NCI-H446 (cell line): ENCODE measurements around the gene CHRD.
A peak's percentile ranks its signal among the peaks of the same experiment; 100 is the strongest.

Source experiments
- DNase-seq, 2 experiments: peaks; one replicate each; lab custom pipeline; 2025; lab: John Stamatoyannopoulos, UW

CHRD gene

DNA sequence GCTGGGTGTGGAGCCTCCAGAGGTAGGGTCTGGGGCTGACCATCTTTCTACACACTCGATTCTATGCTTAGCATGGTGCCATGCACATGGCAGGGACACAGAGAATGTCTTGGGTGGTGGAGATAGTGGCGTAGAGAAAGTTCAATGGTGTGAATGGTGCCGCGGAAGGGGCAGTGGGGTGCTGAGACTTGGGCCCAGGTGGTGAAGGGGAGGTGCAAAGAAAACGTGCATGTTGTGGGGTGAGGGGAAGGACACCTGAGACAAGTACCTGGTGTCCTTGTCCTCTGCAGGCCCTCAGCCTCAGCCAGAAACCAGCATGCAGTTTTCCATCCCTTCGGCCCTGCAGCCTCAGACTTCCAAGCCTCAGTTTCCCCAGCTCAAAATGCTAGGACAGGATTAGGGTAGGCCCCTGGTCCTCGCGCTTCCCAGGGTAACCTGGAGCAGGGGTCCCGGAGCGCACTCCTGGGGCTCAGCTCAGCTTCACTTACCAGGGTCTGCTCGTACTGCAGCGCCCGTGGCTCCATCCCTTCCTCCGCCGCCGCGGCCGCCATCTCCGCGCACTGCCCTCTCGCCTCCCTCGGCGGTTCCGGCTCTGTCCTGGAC is 18.8 kb upstream of the CHRD start:
- DNase-seq, result no peak

DNA sequence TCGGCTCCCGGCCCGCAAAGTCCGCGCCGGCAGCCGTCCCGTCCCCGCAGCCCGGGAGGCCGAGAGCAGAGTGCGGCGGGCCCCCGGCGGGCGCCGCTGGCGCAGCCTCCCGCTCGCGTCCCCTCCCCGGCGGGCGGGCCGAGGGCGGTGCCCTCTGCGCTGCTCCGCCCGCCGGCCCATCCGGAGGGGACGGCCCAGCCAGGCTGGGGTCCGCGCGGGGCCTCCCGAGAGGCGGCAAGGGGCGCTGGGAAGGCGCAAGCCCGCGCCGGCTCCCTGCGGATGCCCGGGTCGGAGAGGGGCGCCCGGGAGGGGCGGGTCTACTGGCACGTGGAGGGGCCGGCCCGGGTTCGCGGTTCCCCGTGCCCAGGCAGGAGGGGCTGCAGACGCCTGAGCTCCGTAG is 18.3 kb upstream of the CHRD start, which contains the start of the genes CLCN2 and POLR2H:
CLCN2 (minus strand) TSS at position 74 of the 400 bp plus-strand sequence. CDS start 126 bp downstream, outside the sequence.
POLR2H (plus strand) TSS at position 179 of the 400 bp plus-strand sequence. CDS start 1,783 bp downstream, outside the sequence.
- DNase-seq, result peak in 1 of 2 experiments; percentile 87

DNA sequence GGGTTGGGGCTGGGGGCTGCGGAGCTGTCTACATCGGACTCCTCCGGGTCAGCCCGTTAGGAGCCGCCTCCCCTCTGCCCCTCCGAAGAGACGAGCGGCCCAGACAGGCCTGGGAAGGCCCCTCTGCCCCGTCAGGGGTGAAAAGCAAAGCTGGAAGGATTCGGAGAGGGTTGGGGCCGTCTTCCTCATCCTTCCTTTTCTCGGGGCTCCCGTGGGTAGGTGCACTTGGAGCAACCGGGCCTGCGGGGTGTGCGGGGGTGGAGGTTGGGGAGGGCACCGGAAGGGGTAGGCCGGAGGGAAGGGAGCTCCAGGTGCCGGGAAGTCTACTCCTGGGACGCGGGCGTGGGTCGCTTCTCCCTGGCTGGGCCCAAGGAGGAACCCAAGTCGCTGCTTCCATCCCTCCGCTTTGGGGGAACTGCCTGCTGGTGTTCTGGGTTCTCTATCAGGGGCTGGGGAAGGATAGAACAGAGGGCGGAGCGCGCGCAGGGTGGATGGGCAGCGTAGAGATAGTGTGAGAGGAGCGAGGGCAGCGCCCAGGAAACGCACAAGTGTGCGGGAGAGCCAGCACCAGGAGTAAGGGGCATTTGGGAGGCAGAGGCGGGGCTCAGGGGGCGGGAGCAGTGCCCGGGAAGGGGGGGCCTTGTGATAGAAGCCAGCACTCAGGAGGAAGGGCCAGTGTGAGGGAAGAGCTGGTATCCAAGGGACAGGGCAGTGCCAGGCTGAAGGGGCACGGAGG is 17.8 kb upstream of the CHRD start:
- peak; percentile 54 to 79 for DNase-seq

DNA sequence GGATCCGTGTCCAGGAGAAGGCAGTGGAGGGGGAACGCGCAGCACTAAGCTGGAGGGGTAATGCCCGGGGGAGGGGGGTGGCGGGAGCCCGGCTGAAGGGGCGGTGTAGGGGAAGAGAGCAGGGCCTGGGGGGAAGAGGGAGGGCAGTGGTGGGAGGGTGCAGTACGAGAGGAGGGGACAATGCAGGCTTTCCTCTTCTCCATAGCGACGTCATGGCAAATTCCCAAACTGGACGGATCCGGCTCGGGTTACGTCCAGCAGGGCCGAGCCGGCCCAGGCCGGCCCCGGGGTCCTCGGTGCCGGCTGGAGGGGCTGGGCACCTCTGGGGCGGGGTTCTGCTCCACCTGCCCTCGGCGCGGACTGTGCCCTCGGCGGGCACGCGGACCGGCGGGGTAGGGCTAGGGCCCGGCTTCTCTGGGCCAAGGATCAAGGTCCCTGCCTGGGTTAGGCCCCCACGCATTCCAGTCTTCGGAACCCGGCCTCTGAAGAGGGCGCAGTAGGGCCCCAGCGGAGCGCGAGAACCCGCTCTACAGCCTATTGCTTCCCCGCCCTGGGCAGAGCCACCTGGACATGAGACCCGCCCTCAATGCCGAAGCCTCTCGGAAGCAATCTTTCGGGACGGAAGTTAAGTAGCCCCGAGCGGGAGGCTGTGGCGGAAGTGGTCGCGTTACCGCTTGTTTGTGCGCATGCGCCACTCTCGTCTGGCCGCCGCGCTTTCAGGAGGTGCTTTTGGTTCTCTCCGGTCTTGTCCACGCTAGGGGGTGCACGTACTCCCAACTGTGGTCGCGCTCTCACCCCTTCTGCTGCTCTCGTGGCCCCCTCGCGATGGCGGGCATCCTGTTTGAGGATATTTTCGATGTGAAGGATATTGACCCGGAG is 16.9 kb upstream of the CHRD start:
- peak; percentile 97 to 99 for DNase-seq

DNA sequence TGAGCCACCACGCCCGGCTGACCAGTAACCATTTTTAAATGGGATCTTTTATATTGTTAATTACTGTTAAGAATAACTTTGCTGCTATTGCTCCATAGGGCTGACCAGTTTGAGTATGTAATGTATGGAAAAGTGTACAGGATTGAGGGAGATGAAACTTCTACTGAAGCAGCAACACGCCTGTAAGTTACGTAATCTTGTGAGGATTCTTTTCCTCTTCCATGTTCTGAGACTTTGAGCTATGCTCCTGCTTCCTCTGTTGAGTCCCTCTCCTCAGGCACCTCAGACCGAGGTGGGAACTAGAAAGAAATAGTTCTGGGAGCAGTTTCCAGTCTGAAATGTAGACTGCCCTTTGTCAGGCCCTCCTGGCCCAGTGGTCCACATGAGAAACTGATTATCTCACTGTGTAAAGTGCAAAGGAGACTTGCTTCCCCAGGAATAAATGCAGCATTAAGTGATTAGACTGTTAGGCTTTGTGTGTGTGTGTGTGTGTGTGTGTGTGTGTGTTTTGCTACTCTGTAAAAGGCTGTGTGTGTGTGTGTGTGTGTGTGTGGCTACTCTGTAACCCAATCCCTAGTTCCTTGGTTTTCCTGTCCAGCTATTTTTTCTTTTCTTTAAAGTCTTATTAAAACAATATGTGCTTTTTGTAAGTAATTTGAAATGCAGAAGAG is 13.1 kb upstream of the CHRD start:
- DNase-seq, result no peak

DNA sequence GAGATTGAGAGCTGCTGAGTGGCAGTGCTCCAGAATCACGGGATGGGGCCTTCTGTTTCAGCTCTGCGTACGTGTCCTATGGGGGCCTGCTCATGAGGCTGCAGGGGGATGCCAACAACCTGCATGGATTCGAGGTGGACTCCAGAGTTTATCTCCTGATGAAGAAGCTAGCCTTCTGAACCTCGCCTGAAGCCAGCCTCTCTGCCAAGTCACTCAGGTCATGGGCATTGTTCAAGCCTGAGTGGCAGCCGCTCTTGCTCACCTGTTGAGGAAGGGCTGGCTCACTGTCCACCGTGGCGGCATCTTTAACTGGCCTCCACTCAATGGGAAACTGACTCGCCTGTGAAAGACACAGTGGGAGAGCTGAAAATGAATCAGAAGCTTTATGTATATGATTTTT is 11.7 kb upstream of the CHRD start:
- DNase-seq, result no peak

DNA sequence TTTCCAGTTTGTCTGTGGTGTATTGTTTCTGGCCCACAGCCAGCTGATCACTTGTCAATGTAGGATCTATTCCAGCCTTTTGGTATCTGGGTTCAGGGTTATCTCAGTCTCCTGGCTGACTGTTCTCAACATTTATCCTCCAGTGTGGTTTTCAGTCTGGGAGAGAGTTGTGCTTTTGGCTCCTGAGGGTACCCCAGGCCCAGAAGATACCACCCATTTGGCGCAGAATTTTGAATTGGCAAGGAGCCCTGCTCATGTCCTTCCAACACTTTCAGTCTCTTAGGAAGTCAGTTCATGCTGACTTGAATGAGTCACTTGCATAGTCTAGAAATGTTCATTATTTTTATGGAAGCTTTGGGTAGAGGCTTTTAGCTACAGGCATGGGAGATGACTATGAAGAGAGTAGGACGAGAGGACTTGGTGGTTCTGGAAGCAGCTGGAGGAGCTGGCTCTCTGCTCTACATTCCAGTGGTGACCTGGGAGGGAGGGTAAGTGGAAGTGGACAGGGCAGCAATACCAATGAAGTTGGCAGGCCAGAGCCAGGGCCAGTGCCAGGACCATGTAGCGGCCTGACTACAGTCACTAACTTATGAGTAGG is 11.2 kb upstream of the CHRD start:
- DNase-seq, result peak in 1 of 2 experiments; percentile 74

DNA sequence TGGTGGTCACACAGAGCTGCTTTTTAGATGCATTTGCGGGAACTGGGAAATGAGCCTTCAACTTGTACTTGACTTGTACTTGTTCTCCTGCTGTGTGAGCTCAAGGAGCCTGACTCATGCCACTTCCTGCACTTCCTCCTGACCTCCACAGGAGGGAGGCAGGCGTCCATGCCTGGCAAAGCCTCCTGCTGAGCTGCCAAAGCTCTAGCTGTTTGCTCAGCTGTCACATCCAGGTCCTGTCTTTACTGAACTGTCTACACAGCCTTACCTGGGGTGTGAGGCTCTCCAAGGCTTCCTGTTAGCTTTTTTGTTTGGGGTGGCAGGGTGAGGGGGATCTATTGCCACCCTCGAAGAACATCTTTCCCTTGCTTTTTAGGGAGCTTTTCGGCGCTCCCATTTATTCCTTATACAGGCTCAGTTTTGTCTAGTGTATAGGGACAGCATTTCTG is 8.3 kb upstream of the CHRD start:
- DNase-seq, result peak; percentile 69 to 89

DNA sequence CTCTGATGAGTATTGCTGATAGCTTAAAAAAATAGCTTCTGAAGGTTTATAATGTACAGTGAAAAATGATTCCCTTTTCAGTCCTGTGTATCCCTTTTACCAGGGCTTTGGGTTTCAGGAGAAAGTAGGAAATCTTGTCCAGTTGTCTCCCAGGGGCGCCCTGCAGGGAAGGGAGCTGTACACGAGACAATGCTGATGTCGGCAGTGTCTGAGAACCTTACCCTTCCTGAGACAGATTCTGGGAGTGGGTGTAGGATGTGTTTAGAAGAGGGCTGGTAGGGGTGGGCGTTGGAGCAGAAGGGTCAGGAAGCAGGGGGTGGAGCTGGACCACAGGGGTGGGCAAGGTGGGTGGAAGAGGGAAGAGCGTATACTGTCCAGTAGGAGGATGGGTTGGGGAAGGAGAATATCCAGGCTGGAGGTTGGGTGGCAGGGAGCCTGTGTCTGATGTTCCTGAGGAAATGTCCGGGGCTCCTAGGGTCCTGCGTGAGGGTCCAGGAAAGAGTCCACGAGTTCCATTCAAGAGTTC is 7.5 kb upstream of the CHRD start:
- no peak for DNase-seq

DNA sequence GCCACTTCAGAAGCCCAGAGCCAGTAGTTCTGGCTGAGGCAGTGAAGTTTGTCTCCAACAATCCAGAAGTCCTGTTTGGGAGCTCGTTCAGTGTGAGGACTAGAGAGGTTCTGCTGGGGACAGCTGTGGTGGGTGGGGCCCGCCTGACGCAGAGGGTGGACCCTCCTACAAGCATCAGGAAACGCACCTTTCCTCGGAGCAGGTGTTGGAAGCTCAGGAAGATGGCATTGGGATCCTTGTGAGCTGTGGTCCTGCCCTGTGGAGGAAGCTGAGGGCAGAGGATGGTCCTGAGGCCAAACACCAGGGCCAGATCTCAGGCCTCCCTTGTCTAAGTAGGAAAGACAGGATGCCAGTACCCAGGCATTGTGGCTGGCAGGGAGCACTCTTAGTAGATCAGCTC is 6.9 kb upstream of the CHRD start:
- DNase-seq, result no peak

DNA sequence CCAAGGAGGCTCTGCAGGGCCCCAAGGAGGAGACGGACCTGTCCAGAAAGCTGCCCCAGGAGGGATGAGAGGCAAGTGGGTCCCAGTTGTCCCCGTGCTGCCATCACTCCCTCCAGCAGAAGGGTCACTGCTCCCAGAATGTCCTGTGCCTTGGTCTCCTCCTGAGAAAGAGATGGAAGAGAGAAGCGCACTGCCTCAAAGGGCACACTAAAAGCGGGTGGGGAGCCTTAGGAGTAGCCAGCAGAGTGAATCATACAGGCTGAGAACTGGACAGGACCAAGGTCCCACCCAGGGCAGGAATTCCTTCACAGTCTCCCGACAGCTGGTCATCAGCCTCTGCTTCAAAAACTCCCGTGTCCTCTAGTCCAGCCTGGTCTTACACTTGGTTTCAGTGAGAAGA is 6.4 kb upstream of the CHRD start:
- DNase-seq, result no peak

DNA sequence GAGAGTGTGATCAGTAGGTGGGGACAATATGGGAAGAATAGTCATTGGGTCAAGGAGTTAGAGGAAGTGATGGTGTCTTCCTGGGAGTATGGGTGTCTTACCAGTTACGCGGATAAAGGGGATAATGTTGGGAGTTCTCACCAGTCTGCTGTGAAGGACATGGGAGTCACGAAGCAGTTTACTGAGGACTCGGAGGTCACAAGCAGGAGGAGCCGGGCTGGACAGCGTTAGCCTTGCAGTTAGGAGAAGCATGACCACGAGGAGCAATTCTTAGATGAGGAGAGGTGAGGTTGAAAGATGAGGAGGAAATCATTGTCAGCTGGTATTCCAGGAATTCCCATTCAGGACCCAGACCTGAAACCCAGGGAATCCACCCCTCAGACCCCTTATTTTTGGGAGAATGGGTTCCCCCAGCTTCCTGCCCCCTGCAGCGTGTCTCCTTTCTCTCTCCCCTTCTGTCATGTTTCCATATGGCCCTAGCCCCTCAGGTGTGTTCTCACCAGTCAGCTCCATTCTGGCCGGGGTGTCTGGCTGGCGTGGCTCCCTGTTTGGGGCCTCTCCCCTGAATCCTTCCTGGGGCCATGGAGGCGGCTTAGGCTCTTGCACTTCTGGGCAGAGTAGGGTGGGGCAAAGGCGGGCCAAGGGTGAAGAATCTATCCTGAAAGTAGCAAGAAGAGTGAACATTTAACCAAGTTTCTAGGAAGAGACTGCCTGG is 4.0 kb upstream of the CHRD start:
- no peak for DNase-seq

DNA sequence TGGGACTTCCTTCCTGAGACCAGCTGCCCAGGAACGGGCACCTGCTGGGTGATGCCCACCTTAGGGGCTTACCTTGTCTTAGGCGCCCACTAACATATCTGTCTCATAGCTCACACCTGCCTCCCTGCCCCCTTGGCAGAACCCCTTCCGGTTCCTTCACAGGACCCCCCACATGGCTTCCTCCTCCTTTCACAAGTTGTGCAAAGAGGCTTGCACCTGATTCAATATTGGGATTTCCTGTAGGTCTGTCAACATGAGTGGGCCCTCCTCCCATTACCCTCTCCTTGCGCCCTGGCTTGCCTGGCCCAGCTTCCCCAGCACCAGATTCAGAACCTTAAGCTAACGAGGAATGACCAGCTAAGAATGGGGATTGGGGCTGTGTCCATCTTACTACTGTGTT is 2.5 kb upstream of the CHRD start:
- DNase-seq, result no peak

DNA sequence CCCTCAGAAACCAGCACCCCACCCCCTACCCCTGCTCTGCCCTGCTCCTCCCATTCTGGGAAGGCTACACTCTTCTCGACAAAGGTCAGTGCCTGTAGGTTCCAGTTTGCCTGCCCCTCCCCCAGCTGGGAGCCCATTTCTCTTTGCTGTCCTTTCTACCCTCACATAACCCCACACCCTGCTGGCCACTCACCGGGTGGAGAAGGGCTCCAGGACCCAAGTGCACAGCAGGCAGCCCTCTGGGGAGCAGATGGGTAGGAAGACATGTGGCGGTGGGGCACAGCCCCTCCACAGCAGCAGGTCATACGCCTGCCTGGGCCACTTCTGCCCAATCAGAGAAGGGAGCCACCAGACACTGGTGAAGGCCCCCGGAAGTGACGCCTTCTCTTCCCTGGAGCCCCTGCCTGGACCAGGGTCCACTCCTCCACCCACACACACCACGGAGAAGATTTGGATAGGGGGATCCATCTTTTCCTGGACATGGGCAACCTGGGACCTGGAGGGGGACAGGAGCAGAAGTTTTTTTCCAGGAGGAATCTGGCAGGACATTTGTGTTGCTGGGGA is 1.9 kb upstream of the CHRD start, which contains the start of gene THPO:
THPO (minus strand) TSS at position 326 of the 564 bp plus-strand sequence. CDS start 1,948 bp downstream, outside the sequence.
- no peak for DNase-seq

DNA sequence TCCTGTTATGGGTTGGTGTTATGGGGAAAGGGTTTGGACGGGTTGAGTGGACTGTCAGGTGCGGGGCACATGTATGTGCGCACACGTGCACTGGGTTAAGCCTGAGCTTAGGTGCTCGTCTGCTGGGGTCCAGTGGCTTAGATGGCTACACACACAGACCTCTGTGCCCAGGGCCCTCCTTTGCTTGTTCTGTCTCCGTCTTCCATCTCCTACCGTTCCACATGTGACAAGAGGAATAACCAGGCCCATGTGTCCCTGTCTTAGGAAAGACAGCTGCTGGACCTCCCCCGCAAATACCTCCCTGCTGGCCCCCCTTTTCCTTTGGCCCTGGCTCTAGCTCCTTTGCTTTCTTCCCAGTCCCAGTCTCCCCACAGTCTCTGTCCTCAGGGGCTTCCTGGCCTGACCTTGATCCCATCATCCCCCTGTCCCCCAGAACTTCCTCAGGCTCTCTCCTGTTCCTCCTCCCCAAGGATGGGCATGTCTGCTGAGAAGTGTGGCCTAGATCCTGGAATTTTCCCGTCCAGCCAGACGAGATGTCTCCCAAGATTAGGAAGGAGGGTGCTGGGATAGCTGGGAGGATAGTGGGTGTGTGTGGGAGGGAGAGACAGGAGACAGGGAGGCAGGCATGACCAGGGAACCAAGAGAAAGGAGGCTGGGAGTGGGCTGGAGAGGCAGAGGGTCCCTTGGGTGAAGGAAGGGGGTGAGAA is 1.1 kb upstream of the CHRD start:
- no peak for DNase-seq

DNA sequence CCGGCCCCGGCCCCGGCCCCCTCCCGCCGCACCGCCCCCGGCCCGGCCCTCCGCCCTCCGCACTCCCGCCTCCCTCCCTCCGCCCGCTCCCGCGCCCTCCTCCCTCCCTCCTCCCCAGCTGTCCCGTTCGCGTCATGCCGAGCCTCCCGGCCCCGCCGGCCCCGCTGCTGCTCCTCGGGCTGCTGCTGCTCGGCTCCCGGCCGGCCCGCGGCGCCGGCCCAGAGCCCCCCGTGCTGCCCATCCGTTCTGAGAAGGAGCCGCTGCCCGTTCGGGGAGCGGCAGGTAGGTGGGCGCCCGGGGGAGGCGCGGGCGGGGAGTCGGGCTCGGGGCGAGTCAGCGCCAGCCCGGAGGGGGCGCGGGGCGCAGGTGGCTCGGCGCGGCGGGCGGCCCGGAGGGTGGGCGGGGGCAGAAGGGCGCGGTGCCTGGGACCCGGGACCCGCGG is 352 bp downstream of the CHRD start:
- peak in 1 of 2 experiments; percentile 40 for DNase-seq

DNA sequence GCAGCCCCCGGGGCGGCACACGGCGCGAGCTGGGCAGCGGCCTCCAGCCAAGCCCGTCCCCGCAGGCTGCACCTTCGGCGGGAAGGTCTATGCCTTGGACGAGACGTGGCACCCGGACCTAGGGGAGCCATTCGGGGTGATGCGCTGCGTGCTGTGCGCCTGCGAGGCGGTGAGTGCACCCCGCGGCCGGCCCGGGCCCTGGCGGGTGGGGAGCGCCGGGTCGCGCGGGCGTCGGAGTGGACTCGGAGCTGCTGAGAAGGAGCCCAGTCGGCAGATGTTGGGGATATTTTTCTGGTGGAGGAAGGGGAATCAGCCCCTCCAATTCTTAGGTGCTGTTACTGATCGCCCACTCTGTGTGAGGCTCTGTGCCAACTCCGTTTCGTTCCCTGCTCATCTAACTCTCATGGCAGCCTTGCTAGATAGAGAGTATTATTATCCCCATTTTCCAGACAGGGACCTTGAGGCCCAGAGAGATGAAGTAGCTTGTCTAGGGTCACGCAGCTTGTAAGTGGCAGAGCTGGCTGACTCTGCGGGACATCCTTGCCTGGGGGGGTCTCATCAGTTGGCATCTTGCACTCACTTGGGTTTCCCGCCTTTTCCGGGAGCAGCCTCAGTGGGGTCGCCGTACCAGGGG is 890 bp downstream of the CHRD start:
- DNase-seq, result no peak

DNA sequence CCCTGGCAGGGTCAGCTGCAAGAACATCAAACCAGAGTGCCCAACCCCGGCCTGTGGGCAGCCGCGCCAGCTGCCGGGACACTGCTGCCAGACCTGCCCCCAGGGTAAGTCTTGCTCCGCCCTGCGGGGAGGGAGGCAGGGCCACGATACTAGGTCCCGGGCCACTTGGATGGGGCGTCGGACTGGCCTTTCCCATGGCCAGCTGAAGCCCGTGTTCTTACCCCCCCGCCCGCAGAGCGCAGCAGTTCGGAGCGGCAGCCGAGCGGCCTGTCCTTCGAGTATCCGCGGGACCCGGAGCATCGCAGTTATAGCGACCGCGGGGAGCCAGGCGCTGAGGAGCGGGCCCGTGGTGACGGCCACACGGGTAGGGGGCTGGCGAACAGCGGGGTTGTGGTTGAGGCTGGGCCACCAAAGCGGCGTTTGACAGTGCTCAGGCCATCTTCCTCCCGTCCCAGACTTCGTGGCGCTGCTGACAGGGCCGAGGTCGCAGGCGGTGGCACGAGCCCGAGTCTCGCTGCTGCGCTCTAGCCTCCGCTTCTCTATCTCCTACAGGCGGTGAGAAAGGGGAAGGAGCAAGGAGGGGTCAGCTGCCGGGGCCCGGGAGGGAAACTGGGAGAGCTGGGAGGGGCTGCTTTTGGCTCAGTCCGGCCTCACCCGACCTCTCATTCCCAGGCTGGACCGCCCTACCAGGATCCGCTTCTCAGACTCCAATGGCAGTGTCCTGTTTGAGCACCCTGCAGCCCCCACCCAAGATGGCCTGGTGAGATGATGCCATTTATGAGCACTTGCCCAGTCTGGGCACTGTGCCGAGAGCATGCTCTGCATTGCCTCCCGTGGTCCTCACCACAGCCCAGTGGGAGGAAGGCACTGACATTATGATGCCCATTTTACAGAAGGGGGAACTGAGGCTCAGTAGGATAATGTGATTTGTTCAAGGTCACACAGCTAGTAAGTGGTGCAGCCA is 1.7 kb downstream of the CHRD start:
- no peak for DNase-seq
